Measurements from ENCODE around the gene TSC22D4.

DNA sequence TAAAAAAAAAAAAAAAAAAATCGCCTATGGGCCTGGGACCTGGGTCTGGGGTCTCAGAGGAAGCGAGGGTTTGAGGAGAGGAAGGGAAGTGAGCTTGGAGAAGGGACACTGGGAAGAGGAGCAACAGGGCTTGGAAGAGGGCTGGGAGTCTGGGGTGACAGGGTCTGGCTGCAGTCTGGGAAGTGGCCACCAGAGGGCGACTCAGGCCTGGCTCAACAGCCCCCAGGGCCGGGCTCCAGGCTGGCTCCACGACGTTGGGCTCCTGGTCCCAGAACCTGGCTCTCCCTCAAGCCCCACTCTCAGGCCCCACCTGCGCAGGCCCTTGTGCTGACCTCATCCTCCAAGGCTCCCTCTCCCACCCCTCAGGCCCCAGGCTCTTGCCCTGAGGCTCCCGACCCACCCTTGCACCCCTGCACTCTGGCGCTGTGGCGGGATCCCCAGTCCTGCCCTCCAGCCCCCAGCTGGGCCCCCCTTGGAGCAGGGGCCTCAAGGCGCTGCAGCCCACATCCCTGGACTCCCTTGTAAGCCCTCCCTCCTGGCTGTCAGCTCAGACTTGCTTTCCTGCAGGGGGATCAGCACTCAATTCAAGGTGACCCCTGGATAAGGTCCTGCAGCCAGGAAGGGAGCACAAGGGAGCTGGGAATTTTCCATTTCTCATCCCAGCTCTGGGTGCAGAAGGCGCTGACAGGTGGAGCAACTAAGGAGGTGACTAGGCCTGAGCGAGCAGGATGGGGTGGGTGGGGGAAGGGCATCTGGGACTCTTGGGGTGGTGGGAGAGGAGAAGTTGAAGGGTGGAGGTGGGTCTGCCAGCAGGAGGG, 9.6 kb downstream of the TSC22D4 start:
- TF ChIP-seq, protein P1, sequence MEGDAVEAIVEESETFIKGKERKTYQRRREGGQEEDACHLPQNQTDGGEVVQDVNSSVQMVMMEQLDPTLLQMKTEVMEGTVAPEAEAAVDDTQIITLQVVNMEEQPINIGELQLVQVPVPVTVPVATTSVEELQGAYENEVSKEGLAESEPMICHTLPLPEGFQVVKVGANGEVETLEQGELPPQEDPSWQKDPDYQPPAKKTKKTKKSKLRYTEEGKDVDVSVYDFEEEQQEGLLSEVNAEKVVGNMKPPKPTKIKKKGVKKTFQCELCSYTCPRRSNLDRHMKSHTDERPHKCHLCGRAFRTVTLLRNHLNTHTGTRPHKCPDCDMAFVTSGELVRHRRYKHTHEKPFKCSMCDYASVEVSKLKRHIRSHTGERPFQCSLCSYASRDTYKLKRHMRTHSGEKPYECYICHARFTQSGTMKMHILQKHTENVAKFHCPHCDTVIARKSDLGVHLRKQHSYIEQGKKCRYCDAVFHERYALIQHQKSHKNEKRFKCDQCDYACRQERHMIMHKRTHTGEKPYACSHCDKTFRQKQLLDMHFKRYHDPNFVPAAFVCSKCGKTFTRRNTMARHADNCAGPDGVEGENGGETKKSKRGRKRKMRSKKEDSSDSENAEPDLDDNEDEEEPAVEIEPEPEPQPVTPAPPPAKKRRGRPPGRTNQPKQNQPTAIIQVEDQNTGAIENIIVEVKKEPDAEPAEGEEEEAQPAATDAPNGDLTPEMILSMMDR (IDR thresholded peaks at IDR 0.05): peak; percentile 93 to 98 (median 96)
- TF ChIP-seq POLR2A (IDR thresholded peaks at IDR 0.05): no peak
